Measurements from ENCODE around the gene CNKSR1.

GRCh38 chr1:26129778-26130177, 47.5 kb upstream of the CNKSR1 start:
- TF ChIP-seq, protein P1, sequence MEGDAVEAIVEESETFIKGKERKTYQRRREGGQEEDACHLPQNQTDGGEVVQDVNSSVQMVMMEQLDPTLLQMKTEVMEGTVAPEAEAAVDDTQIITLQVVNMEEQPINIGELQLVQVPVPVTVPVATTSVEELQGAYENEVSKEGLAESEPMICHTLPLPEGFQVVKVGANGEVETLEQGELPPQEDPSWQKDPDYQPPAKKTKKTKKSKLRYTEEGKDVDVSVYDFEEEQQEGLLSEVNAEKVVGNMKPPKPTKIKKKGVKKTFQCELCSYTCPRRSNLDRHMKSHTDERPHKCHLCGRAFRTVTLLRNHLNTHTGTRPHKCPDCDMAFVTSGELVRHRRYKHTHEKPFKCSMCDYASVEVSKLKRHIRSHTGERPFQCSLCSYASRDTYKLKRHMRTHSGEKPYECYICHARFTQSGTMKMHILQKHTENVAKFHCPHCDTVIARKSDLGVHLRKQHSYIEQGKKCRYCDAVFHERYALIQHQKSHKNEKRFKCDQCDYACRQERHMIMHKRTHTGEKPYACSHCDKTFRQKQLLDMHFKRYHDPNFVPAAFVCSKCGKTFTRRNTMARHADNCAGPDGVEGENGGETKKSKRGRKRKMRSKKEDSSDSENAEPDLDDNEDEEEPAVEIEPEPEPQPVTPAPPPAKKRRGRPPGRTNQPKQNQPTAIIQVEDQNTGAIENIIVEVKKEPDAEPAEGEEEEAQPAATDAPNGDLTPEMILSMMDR (IDR thresholded peaks at IDR 0.05) = no peak
- no peak for TF ChIP-seq POLR2A (IDR thresholded peaks at IDR 0.05)

Data from uterus (tissue), 2 donors.